Superior temporal gyrus (tissue), 1 donor: ENCODE data around the gene PDE4D.
"Not testable (repeated sequence)": the region's sequence is repeated elsewhere in the genome, so short reads cannot be mapped to it uniquely, and the experiment has no call there.

Experiments
- DNase-seq: peaks from one replicate; pipeline ENCODE4 v3.0.0-alpha.2; 2016; ENCODE audit errors: extremely low spot score

Gene PDE4D

DNA sequence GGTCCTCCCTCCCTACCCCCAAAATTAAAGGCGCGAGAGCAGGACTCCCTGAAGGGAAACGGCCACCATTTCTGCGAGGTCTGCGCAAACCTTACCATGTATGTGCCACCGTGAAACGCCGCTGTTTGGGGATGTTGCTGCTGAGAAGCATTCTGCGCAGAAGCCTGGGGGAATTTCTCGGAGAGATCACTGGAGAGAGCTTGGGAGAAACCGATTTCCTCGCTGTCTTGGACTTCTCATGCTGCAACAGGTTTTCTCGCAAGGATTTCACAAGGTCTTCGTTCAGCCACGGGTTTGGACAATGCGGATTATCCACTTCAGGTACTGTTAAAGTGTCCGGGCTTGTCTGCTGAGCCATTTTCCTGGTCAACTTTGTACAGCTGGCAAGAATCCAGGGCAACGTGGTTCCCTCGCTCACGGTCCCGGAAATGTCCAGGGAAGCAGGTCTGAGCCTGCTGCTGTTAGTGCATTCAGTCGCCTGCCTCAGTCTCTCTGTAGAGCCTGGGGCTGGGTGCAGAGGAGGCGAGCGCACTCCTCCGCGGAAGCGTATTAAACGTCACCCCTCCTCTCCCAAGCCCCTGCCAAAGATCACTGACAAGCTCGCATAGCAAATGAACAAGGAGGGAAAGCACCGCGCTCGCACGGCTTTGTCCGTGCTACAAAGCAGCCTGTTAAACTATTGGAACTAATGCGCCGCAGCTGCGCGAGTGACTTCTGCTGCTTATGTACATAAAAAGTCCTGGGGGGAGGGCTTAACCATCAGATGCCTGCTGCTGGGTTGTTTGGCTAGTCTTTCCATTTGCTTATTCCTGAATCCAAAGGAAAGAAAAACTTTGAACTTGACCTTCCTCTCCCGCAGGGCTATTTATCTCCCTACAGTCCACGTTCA, 125.1 kb downstream of the PDE4D start:
- no peak for DNase-seq

DNA sequence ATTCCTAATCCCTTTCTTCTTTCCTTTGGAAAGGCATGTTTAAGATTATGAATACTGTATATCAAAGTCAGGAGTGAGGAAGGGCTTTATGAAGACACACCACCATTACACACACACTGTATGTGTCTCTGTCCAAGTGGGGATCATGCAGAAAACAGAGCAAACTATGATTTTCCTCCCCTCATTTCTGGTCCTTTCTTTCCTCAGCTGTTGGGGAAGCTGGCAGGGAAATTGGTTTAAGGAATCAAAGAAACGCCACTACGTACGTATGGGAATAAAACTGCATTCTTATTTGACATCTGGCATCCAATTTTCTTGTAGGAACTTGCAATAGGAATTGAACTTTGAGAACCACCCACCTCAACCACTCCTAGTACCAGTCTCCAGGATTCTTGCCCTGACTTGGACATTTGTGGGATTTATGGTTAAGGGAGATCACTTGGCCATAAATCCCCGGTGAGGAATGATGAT, 125.8 kb downstream of the PDE4D start:
- DNase-seq, result no peak

DNA sequence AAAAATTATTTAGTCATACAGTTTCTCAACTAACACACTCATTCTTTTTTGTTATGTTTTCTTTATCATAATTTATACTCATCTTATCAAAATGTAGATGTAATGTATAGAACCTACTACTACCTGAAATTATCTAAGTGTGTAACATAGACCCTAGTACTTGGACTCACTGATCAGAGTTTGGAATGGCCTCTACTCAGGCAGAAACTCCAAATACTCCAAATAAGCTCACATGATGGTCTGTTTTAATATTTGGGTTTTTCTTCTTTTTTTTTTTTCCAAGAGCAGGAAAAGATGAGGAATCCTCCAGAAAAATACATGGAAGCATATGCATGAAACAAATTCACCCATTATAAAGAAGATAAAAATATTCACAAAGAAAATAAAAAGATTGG, 126.3 kb downstream of the PDE4D start:
- DNase-seq, result no peak

DNA sequence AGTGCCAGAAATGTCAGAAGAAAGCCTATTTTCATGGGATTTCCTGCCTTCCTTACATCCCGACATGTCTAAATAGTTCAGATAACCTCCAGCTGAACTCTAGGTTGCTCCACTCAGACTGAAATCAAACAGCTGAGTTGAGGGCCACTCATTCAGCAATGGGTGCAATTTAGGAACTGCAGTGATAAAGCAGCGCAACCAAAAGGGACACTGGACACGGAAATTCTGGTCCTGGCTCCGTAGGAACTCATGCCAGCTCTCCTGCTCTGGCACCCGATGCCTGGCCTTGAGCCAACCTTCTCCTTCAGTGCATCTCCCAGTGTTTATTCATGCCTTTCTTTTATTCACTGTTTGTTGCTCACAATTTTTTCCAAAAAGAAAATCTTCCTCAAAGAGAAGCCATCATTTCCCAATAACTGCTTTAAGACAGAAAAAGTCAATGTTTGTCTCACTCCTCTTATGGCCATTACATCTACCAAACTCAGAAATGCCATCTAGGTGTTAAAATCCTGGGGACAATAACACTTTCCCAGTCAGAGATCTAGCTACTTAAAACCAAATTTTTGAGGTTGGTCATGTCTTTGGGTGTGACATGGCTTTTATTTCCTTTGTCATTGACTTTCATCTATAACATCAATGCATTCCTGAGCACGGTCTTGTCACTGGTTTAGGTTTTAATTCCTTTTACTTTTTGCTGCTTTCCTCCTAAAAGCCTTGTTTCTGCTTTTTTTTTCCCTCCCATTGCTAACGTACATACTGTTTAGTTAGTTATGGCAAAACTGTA, 126.9 kb downstream of the PDE4D start:
- no peak for DNase-seq

DNA sequence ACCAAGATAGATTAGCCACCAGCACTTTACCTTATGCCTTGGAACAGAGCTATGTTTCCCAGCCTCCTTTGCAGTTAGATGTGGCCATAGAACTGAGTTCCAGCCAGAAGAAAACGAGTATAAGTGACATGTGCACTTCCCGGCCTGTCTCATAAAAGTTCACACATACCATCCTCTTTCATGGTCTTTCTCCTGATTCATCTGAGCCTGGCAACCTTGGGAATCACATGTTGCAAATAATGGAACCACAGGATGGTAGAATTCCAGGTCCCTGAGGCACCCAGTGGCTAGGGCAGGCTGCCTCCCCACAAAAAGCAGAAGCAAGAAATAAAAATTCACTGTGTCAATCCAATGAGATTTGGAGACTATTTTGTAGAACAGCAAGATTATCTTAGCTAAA, 128.1 kb downstream of the PDE4D start:
- no peak for DNase-seq

DNA sequence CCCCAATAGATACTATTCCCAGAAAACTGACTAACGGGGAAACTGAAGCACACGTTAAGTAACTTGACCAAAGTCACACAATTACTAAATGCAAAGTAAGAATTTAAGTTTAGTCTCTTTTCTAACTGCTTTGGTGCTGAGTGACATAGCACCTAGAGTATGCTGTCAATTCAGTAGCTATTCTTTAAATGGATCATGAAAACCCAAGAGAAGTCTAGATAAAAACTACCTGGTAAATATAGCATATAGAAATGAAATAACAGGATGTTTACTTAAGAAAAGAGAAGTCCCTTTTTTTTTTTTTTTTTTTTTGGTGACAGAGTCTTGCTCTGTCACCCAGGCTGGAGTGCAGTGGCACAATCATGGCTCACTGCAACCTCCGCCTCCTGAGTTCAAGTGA, 129.2 kb downstream of the PDE4D start:
- no peak for DNase-seq

DNA sequence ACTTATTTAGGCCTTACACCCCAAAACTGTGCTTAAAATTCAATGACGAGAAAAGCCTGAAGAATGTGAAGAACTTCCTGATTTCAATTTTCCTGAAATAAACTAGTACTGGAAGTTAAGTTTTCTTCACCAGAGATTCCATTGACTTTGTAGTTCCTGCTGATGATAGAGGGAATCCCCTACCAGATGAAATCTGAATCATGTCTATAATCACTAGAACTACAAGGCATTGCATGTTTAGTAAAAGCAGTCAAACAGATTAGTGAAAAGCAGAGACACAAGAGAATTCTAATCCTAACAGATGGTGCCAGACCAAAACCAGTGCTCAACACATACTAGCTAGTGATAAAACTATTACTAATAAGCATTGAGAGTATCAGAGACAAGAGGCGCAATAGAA, 130.0 kb downstream of the PDE4D start:
- no peak for DNase-seq

DNA sequence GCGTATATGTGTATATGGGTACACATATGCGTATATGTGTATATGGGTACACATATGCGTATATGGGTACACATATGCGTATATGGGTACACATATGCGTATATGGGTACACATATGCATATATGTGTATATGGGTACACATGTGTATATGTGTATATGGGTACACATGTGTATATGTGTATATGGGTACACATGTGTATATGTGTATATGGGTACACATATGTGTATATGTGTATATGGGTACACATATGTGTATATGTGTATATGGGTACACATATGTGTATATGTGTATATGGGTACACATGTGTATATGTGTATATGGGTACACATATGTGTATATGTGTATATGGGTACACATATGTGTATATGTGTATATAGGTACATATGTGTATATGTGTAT, 131.3 kb downstream of the PDE4D start:
- DNase-seq, result not testable (repeated sequence)

DNA sequence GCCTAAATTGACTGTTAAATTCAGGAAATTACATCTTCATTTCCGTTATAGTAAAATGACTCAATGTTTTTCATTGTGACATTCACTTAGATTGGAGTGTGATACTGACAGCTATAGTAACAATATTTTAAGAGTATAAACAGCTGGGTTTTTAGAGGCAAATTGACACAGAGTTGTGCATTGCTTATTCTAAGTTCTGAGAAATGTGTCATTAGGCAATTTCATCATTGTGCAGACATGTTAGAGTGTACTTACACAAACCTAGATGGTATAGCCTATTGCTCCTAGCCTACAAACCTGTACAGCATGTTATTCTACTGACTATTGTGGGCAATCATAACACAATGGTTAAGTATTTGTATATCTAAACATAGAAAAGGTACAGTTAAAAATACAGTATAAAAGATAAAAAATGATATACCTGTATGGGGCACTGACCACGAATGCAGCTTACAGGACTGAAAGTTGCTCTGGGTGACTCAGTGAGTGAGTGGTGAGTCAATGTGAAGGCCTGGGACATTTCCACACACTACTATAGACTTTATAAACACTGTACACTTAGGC, 132.7 kb downstream of the PDE4D start:
- no peak for DNase-seq

DNA sequence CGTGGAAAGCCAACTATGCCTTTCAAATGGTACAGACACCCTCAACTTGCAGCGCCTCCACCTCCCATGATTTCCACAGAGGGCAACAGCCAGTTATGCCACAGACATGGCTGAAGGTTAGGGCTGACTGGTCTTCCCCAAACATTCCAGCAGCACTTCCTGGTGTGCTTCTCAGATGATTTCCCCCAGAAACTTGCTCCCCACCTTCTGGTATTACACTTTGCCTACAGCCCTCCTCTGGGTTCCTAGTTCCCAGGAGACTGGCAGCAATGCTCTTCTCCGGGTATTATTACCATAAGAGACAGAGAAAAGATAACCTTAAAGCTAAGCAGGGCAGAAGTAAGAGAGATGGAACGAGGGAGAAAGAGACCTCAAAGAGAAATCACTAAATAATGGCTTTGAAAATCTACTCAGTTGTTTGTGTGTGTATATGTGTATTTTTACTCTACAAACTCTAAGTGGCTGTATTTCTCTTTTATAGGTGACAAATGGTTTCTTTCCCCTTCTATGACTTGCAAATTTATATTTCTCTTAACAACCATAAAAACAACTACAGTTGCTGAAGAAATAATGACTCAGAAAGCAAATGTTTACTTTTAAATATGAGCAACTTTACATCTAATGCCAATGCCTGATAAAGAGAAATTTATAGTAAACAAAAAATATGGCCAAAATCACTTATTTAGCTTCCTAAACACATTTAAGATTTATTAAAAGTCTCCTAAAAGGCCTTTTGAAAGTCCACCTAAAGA, 133.8 kb downstream of the PDE4D start:
- DNase-seq, result no peak

DNA sequence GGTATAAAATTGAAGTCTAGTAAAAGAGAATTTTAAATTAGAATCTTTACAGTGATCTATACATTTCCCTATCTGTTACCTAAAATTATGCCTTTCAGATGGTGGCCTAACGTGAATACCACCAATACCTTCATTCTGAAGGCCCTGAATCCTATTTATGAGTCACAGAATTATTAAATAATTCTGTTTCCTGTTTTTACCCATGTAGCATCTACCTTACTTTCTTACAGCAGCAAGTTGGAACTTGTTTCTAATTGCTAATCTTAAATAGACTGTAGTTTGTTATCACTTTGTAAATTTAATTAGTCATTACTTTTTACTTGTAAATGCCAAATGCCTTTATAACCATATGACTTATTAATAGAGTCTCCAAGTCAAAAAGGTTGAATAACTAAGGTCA, 135.0 kb downstream of the PDE4D start:
- no peak for DNase-seq

DNA sequence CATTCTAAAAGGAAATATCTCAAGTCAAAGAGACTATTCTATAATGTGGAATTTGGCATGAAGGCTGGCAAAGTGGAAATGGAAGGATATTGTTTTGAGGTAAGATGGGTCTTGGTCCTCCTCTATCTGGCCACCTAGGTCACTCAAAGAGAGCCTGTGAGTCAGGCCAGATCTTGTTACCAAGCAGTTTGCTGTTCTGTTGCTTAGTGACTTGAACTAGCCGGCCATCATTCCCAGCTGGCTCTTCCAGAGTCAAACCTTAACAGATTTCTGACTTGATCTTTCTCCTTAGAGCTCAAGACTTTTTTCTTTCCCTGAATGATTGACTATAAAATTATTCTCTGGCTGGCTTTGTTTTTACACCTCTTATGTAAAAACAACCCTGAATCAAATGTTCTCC, 136.1 kb downstream of the PDE4D start:
- no peak for DNase-seq

DNA sequence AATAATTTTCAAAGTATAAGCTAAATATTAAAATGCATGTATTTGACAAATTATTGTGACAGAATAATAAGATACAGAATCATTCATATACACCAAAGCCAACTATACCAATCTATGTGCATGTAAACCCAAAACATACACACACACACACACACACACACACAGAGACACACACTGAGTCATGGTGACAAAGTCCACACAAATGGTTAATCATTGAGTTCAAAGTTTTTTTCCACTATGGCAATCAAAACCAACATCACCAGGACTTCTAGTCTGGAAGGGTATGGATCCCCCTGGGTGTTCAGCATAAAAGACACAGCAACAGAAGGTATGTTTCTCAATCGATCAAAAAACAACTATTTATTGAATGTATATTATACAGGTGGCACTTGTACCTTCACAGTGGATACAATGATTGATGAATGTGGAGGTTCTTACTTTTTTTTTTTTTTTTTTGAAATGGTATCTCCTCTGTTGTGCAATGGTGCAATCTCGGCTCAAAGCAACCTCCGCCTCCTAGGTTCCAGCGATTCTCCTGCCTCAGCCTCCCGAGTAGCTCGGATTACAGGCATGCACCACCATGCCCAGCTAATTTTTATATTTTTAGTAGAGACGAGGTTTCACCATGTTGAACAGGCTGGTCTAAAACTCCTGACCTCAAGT, 137.0 kb downstream of the PDE4D start:
- DNase-seq, result no peak

DNA sequence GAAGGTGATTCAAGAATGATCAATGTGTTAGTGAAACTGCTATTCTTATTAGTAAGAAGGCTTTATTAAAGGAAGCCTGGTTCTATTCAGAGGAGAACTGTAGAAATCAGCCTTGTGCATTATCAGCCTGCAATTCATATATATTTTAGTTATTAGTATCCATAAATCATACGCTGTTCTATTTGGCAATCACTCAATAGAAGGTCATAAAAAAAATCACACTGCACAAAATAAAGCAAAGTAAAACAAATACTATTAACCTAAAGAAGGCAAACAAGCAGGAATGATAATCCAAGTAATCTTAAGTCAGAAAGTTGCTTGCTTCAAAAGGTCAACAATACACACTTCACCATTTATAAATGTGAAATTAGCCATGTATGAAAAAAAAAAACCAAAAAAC, 138.1 kb downstream of the PDE4D start:
- DNase-seq, result no peak

DNA sequence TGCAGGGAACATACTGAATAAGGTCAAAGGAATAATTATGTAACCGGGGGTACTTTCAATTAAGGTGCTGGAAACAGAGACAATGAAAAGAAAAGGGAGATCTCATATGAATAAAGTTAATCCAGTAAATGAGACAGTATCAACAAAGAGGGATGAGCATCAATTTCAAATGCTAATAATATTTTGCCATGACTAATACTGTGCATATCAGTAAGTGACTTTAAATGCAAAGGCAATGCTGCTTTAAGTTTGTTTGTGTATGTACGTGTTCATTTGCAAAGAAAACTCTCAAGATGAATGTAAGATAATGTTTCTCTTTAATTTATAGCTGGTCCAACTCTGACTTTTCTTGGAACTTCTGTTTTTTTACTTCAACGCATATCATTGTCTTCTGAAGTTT, 139.9 kb downstream of the PDE4D start:
- no peak for DNase-seq

DNA sequence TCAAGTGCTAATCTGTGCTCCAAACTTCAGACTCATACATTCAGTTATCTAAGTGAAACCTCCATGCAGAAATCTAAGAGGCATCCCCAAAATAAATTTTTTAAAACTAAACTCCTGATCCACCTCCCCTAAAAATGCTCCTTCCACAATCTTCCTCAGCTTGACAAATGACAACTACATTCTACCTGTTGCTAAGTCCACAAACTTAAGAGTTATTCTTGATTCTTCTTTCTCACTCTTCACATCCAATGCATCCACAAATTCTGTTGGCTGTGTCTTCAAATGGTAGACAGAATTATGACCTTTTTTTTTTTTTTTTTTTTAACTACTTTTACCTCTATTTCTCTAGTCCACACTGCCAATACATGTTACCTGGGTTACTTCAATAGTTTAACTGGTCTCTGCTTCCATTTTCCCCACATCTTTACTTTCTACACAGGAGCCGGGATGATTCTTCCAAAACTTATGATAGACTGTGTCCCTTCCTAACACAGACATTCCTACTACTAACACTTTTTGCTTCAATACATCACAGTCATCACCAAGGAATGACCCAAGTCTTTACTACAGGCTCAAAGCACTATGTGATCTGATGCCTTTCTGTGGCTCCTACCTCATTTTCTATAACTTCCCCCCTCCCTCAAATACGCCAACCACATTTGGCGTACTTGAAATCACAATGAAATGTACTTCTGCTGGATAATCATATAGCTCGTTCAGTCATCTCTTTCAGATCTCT, 143.6 kb downstream of the PDE4D start:
- DNase-seq, result no peak

DNA sequence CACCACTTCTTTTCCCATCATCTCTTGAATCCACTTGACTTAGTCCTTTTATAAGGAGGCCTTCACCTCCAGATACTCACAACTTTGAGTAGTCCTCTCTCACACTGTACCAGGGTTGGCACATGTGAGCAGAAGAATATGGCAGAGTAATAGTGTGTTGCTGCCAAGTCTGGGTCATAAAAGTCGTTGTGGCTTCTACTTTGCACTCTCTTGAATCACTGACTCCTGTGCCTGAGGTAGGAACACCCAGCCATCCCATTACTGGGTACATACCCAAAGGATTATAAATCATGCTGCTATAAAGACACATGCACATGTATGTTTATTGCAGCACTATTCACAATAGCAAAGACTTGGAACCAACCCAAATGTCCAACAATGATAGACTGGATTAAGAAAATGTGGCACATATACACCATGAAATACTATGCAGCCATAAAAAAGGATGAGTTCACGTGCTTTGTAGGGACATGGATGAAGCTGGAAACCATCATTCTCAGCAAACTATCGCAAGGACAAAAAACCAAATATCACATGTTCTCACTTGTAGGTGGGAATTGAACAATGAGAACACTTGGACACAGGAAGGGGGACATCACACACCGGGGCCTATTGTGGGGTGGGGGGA, 145.4 kb downstream of the PDE4D start:
- DNase-seq, result not testable (repeated sequence)

DNA sequence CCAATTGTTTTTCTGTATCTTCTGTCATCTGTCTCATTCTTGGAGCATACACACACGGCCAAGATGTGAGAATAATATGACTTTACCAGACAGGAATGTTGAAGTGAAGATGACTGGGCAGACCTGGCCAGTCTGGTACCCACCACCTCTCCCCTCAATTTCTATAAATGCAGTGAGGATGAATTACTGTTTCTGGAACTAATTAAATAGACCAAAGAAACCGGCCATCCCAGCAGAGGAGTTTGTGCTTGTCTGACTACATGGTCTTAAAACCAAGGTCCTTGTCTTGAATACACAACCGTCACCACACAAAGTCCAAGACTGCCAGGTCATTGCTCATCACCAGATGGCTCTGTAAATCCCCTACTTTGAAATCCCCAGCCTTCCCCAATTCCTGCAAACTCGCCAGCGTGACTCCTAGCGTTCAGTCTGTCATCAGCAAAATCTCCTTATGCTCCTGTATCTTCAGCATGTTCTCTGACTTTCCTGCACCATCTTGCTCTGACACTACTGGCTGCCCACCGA, 147.2 kb downstream of the PDE4D start:
- no peak for DNase-seq

DNA sequence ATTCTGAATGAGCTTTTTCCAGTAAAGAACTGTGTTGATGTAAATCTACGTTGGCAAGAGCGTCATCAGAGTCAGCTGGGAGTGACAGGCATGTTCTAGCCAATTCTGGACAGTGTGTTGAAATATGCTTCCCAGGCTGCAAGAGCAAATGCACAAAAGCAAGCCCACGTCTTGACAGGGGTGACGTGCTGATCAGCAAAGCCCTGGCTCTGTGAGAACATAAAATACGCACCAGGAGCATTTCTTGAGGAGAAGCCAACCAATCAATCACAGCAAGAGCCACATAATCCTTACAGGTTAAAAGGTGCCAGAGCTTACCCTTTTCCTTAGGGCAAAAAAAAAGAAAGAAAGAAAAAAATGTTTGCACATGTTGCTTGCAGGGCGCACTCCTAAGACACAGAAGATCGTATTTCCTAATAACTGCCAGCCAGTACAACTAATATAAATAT, 148.1 kb downstream of the PDE4D start:
- peak; percentile 49 for DNase-seq

DNA sequence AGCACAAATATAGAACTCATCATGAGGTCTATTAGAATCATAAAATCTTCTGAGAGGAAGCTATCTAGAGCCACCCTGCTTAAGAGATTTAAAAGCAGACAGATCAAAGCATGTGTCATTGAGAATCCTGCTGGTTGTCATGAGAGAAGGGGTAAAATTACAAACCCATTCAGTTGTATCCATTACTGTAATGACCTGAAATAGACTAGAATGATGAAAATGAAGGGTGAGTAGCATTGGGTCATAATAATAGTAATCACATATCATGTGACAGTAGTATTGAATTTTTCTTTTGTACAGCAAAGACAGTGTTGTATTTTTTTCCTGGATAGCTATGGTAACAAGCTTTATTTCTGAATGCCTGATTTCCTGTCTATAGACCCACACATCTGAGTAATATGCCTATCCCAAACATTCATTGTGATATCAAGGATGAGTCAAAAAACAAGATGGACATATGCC, 149.0 kb downstream of the PDE4D start:
- no peak for DNase-seq
